ENCODE data around the gene TMEM132A. TPM values are rescaled to one million over a fixed set of nuclear protein-coding genes. Genes with fewer than 3 reads are reported as not detected.

TMEM132A gene
- total RNA-seq, 3 donors from 2014 or later, result 2.9 to 11.0 (median 8.5) TPM

DNA sequence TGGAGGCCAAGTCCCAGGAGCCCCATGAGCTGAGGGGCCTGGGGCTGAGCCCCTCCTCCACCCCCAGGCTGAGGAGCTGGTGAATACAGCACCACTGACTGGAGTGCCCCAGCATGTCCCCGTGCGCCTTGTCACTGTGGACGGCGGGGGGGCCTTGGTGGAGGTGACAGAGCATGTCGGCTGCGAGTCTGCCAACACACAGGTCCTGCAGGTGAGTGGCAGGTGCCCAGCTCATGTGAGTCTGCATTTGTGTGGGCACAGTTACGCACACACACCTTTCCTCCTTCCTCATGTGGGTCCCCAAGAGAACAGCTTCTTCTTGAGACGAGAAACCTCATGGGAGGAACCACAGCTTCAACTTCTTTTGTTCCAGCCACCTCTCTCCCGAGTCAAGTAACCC is 7.7 kb downstream of the TMEM132A start:
- no peaks in the 10 kb centered on the region for H3K9me3 ChIP-seq
- no peak for DNase-seq (ENCODE audit: low spot score in 2 of 2)
- H3K4me1 ChIP-seq, result no peaks in the 10 kb centered on the region
- H3K4me3 ChIP-seq, result no peak overlapping the region
- intact Hi-C loops (cut with DNase I; ENCODE audit: low total_unique reads), result no loop called here
- no peak overlapping the region for H3K27ac ChIP-seq
- H3K36me3 ChIP-seq, result no peaks in the 10 kb centered on the region
- no peak for TF ChIP-seq POLR2A (IDR thresholded peaks at IDR 0.05)
- TF ChIP-seq POLR2AphosphoS5 (IDR thresholded peaks at IDR 0.05), result no peak
- TF ChIP-seq, protein P1, sequence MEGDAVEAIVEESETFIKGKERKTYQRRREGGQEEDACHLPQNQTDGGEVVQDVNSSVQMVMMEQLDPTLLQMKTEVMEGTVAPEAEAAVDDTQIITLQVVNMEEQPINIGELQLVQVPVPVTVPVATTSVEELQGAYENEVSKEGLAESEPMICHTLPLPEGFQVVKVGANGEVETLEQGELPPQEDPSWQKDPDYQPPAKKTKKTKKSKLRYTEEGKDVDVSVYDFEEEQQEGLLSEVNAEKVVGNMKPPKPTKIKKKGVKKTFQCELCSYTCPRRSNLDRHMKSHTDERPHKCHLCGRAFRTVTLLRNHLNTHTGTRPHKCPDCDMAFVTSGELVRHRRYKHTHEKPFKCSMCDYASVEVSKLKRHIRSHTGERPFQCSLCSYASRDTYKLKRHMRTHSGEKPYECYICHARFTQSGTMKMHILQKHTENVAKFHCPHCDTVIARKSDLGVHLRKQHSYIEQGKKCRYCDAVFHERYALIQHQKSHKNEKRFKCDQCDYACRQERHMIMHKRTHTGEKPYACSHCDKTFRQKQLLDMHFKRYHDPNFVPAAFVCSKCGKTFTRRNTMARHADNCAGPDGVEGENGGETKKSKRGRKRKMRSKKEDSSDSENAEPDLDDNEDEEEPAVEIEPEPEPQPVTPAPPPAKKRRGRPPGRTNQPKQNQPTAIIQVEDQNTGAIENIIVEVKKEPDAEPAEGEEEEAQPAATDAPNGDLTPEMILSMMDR (IDR thresholded peaks at IDR 0.05), result no peak
- H3K27me3 ChIP-seq, result no peaks in the 10 kb centered on the region

DNA sequence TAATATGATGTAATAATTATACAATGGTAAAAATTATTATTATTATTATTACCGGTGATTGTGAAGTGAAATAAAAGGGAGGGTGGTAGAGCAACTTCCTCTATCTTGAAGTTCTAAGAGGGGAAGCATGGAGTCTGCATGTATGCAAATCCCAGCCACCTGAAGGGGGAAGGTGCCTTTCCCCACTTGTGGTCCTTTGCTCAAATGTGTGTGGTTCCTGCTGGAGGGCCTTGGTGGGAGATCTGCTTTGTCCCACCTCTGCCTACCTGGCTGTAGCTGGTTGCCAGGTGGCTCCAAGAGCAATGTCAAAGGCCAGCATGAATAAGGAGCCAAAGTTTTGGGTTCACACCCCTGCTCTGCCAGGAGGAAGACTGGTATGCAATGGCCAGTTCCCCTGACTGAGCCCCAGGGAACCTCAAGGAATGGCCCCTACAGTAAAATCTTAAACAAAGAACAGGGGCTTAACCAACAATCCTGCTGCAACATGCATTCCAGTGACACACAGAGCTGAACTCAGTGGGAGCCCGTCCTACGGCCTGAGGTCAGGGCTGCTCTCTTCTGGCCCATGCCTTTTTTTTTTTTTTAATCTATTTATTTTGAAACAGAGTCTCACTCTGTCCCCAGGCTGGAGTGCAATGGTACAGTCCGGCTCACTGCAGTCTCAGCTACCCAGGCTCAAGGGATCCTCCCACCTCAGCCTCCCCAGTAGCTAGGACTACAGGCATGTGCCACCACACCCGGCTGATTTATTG is 8.5 kb downstream of the TMEM132A start:
- no peaks in the 10 kb centered on the region for H3K4me1 ChIP-seq
- no peak for TF ChIP-seq POLR2AphosphoS5 (IDR thresholded peaks at IDR 0.05)
- no peak for TF ChIP-seq POLR2A (IDR thresholded peaks at IDR 0.05)
- TF ChIP-seq, protein P1 (IDR thresholded peaks at IDR 0.05), result no peak
- intact Hi-C loops (cut with DNase I; ENCODE audit: low total_unique reads), result no loop called here

DNA sequence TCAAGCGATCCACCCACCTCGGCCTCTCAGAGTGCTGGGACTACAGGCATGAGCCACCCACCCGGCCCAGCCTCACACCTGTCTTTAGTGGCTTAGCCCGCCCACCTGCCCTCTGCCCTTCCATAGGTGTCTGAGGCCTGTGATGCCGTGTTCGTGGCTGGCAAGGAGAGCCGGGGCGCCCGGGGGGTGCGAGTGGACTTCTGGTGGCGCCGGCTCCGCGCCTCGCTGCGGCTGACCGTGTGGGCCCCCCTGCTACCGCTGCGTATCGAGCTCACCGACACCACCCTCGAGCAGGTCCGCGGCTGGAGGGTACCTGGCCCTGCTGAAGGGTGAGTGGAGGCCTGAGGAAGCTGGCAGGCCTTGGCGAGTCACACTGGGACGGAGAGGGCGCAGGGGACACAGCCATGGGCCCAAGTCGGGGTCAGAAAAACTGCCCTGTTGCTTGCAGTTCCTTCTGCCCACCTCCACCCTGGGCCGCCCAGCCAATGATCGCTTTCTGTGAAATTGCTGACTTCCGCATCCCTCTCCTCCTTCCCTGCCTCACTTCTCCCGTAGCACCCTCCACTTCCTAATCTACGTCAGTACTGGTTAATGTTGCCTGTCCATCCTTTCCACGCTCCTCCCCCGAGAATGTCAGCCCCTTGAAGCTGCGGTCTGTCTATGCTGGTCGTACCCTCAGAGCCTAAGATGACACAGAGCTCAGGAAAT is 9.3 kb downstream of the TMEM132A start:
- no peaks in the 10 kb centered on the region for H3K36me3 ChIP-seq
- no peaks in the 10 kb centered on the region for H3K27me3 ChIP-seq
- no peak for DNase-seq (ENCODE audit: low spot score in 2 of 2)
- TF ChIP-seq, protein P1 (IDR thresholded peaks at IDR 0.05), result no peak
- TF ChIP-seq POLR2AphosphoS5 (IDR thresholded peaks at IDR 0.05), result no peak
- TF ChIP-seq POLR2A (IDR thresholded peaks at IDR 0.05), result no peak
- no peaks in the 10 kb centered on the region for H3K9me3 ChIP-seq
- intact Hi-C loops (cut with DNase I; ENCODE audit: low total_unique reads), result no loop called here
- no peak overlapping the region for H3K4me3 ChIP-seq
- no peaks in the 10 kb centered on the region for H3K4me1 ChIP-seq
- H3K27ac ChIP-seq, result no peak overlapping the region

More for the DNA sequence above, 8.5 kb downstream of the TMEM132A start:
- Histone ChIP-seq H3K36me3 (no peaks in the 10 kb centered on the region), H3K27me3 (no peaks in the 10 kb centered on the region), H3K4me3 (no peak overlapping the region), H3K9me3 (no peaks in the 10 kb centered on the region), H3K27ac (no peak overlapping the region)
- DNase-seq (ENCODE audit: low spot score in 2 of 2), result no peak

DNA sequence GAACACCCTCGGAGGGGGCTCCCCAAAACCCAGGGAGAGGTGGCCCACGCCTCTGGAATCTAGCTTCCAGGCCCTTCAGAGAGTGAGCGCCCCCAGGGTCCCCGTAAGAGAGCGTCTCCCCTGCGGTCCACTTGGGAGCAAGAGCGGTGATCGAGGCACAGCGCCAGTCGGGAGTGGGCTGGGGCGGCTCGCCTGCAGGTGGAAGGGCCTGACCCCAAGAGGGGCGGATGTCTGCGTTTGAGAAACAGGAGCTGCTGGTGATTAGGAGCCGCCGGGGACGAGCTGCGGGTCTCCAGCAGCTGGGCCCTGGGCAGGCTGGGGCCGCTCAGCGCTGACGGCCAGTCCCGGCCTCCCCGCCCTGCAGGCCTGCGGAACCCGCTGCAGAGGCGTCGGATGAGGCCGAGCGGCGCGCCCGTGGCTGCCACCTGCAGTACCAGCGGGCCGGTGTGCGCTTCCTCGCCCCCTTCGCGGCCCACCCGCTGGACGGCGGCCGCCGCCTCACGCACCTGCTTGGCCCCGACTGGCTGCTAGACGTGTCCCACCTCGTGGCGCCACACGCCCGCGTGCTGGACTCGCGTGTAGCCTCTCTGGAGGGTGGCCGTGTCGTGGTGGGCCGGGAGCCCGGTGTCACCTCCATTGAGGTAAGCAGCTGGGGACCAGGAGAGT is 10.0 kb downstream of the TMEM132A start:
- intact Hi-C loops (cut with DNase I; ENCODE audit: low total_unique reads), result no loop called here
- Histone ChIP-seq H3K36me3 (no peaks in the 10 kb centered on the region), H3K4me1 (no peaks in the 10 kb centered on the region), H3K27me3 (no peaks in the 10 kb centered on the region), H3K9me3 (no peaks in the 10 kb centered on the region), H3K27ac (no peak overlapping the region), H3K4me3 (no peak overlapping the region)
- TF ChIP-seq, protein P1 (IDR thresholded peaks at IDR 0.05), result no peak
- no peak for TF ChIP-seq POLR2AphosphoS5 (IDR thresholded peaks at IDR 0.05)
- no peak for TF ChIP-seq POLR2A (IDR thresholded peaks at IDR 0.05)
- DNase-seq (ENCODE audit: low spot score in 2 of 2), result no peak
